Adrenal gland (tissue), 12 donors: ENCODE results near the gene VPS37D. TPM values are rescaled to one million over a fixed set of nuclear protein-coding genes. Genes with fewer than 3 reads are reported as not detected.

ENCODE experiments used
- DNase-seq, 7 donors: peaks; one replicate each; pipeline ENCODE4 v3.0.0-alpha.2; 2019 to 2020
- H3K27ac ChIP-seq, 5 donors: fragments of 200-600 bp; sonication (generic) in 4 of 5; 1 replicate in 3 of 5; 2 replicates in 2 of 5; pipeline versions ENCODE4 v1.5.1 to v1.8.0; 2016 to 2020; ENCODE audit warnings: mild to moderate bottlenecking in 1 of 5
- H3K27me3 ChIP-seq: fragments of 200-600 bp; 2 replicates; pipeline ENCODE4 v1.8.0; 2021
- H3K36me3 ChIP-seq, 2 donors: fragments of 200-600 bp; replicated peaks in 1 of 2; 1 replicate in 1 of 2; 2 replicates in 1 of 2; pipeline versions ENCODE4 v1.5.1 to v1.8.0; 2018 to 2022
- H3K4me1 ChIP-seq, 2 donors: fragments of 200-600 bp; replicated peaks in 1 of 2; 1 replicate in 1 of 2; 2 replicates in 1 of 2; pipeline versions ENCODE4 v1.5.1 to v1.8.0; 2018 to 2021
- H3K4me3 ChIP-seq, 4 donors: fragments of 200-600 bp; sonication (generic) in 3 of 4; one replicate each; pipeline ENCODE4 v1.5.1; 2016 to 2018
- H3K9me3 ChIP-seq, 3 donors: fragments of 200-600 bp; sonication (generic) in 1 of 3; replicated peaks in 1 of 3; 1 replicate in 2 of 3; 2 replicates in 1 of 3; pipeline versions ENCODE4 v1.5.1 to v1.8.0; 2016 to 2021
- POLR2A ChIP-seq, 2 donors: fragments of 450-650 bp; IDR thresholded peaks; one replicate each; pipeline ENCODE4 v1.6.1; 2017; ENCODE audit warnings: antibody characterized with exemption in 2 of 2, mild to moderate bottlenecking in 2 of 2, moderate library complexity in 1 of 2
- WGBS, 4 donors: extraction: QIAGEN DNeasy Blood & Tissue Kit in 2 of 4; methylation state at CpG; one replicate each; pipeline versions ENCODE4 v1.1.5 to v1.1.7; 2013 to 2017; 5-methylcytosine and 5-hydroxymethylcytosine counted together
- intact Hi-C, 2 donors: fragments of 100-400 bp; cut with DNase I; formaldehyde crosslinking; loops; one replicate each; pipeline versions ENCODE4 v1.14.1 to v1.15.0; 2022 to 2023
- polyA plus RNA-seq, 3 donors: library from polyadenylated mRNA; stranded (reverse); fragments of 200-250 nt in 2 of 3; fragments of 350-450 nt in 1 of 3; fragmentation: Illumina TruSeq in 1 of 3; extraction: RNeasy Lipid Tissue Mini Kit (QIAGEN cat#74804) in 1 of 3; gene quantifications; one replicate each; pipeline ENCODE4 v1.2.3, GENCODE V29; 2013 to 2014
- total RNA-seq, 9 donors: library from RNA; depleted of rRNA in 4 of 9; stranded (reverse); fragments of >200 nt in 4 of 9; fragments of 120-200 nt in 1 of 9; fragmentation: NEBNext Ultra II Directional in 1 of 9; extraction: Animal tissue kit (Norgen Biotek cat#: 25700) in 1 of 9; gene quantifications; one replicate each; pipeline versions ENCODE4 v1.1.0 to v1.2.4, GENCODE V29; 2013 to 2023
- TF ChIP-seq, protein P1 (sequence below), 6 experiments: fragments of 450-650 bp in 4 of 6; fragments of 200-600 bp in 2 of 6; sonication (generic) in 1 of 6; IDR thresholded peaks; 1 replicate in 5 of 6; 2 replicates in 1 of 6; pipeline versions ENCODE4 v1.5.1 to v1.8.0; 2016 to 2021; ENCODE audit warnings: antibody characterized with exemption in 6 of 6, mild to moderate bottlenecking in 2 of 6, moderate library complexity in 1 of 6
- donor health status: healthy with polysubstance abuse.
- donor health status: Bipolar disorder and iron deficiency.
- donor health status: DM: yes; HTN: yes; CAD: no.
- donor health status: DM: no; HTN: no; CAD: no.
- donor health status: DM: no; HTN: no; CAD: no.
- donor health status: DM: yes; HTN: yes; CAD: no.

The VPS37D gene
- total and polyA plus RNA-seq, 12 donors = 0.20 to 7.0 (median 2.0) TPM

DNA sequence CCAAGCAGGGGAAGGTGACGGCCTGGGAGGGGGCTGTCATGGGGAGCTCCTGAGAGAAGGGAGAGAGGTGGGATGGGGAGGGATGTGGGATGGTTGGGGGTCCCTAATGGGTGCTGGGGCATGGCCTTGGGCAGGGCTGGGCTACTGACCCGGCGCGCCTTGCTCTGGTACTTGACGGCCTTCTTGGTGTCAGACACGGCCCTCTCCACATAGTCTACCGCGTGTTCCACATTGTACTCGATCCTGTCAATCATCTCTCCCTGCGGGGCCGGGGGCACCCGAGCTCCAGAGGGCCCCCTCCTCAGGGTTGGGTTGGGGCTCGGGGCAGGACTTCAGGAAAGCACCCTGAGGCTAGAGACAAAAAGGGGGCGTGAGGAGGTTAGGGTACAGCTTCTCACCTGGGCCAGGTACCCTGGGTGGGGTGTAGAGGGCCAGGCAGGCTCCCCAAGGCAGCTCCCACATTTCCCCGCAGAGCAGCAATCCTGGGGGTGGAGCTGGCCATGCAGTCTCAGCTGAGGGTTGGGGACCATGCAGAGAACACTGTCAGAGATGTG, 33.0 kb downstream of the VPS37D start:
- no peak for DNase-seq
- 87 to 93% (median 90%) methylated on average over 6 to 15 of the region's 15 CpGs for WGBS, 4 donors
- H3K27me3 ChIP-seq = no peaks in the 10 kb centered on the region
- peaks cover 0 to 36% of the 10 kb centered on the region in 2 donors for H3K36me3 ChIP-seq
- intact Hi-C loops = no loop called here
- H3K27ac ChIP-seq = no peak overlapping the region
- no peaks in the 10 kb centered on the region for H3K9me3 ChIP-seq
- H3K4me3 ChIP-seq = no peak overlapping the region
- H3K4me1 ChIP-seq = no peaks in the 10 kb centered on the region
- TF ChIP-seq POLR2A (IDR thresholded peaks at IDR 0.05) = no peak
- TF ChIP-seq, protein P1, sequence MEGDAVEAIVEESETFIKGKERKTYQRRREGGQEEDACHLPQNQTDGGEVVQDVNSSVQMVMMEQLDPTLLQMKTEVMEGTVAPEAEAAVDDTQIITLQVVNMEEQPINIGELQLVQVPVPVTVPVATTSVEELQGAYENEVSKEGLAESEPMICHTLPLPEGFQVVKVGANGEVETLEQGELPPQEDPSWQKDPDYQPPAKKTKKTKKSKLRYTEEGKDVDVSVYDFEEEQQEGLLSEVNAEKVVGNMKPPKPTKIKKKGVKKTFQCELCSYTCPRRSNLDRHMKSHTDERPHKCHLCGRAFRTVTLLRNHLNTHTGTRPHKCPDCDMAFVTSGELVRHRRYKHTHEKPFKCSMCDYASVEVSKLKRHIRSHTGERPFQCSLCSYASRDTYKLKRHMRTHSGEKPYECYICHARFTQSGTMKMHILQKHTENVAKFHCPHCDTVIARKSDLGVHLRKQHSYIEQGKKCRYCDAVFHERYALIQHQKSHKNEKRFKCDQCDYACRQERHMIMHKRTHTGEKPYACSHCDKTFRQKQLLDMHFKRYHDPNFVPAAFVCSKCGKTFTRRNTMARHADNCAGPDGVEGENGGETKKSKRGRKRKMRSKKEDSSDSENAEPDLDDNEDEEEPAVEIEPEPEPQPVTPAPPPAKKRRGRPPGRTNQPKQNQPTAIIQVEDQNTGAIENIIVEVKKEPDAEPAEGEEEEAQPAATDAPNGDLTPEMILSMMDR (IDR thresholded peaks at IDR 0.05) = no peak

DNA sequence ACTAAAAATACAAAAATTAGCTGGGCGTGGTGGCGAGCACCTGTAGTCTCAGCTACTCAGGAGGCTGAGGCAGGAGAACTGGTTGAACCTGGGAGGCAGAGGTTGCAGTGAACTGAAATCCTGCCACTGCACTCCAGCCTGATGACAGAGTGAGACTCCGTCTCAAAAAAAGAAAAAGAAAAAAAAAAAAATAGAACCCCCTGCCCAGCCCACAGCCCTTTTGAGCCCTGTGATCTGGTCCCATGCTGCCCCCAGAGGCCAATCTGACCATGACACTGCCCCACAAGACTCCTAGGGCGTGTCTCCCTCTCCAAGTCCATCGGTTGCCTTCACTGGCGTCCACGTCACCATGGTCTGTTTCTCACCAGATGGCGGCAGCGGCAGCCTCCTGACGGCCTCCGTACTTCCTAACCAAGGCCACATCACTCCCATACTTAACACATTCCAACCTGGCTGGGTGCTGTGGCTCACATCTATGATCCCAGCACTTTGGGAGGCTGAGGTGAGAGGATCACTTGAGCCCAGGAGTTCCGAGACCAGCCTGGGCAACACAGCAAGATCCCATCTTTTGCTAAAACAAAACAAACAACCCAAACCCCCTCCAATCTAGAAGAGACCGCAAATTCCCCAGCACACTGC, 33.8 kb downstream of the VPS37D start:
- peaks cover 0 to 28% of the 10 kb centered on the region in 2 donors for H3K36me3 ChIP-seq
- peak in 6 of 7 donors; percentile 48 to 81 (median 60) for DNase-seq
- H3K9me3 ChIP-seq = no peaks in the 10 kb centered on the region
- no peak overlapping the region for H3K27ac ChIP-seq
- H3K4me1 ChIP-seq = no peaks in the 10 kb centered on the region
- no peak overlapping the region for H3K4me3 ChIP-seq
- WGBS, 4 donors = 62 to 68% (median 65%) methylated on average over 11 to 13 of the region's 13 CpGs
- H3K27me3 ChIP-seq = no peaks in the 10 kb centered on the region
- no peak for TF ChIP-seq POLR2A (IDR thresholded peaks at IDR 0.05)
- TF ChIP-seq, protein P1 (IDR thresholded peaks at IDR 0.05) = peak; percentile 16 to 63 (median 50)
- intact Hi-C loops = no loop called here

- Histone ChIP-seq H3K27ac (no peak overlapping the region), H3K9me3 (no peaks in the 10 kb centered on the region), H3K27me3 (no peaks in the 10 kb centered on the region), H3K4me3 (no peak overlapping the region), H3K36me3 (peaks cover 0 to 26% of the 10 kb centered on the region in 2 donors), H3K4me1 (no peaks in the 10 kb centered on the region)
- no peak for TF ChIP-seq POLR2A (IDR thresholded peaks at IDR 0.05)
- TF ChIP-seq, protein P1 (IDR thresholded peaks at IDR 0.05) = no peak
- intact Hi-C loops = no loop called here
- no peak for DNase-seq
- 86 to 92% (median 87%) methylated on average over 7 to 8 of the region's 8 CpGs for WGBS, 4 donors
These were observed 34.6 kb downstream of the VPS37D start for GRCh38 chr7:73702226-73702625.

- 92 to 95% (median 94%) methylated on average over 12 to 18 of the region's 18 CpGs for WGBS, 4 donors
- intact Hi-C loops = no loop called here
- Histone ChIP-seq H3K4me3 (no peak overlapping the region), H3K27me3 (no peaks in the 10 kb centered on the region), H3K9me3 (no peaks in the 10 kb centered on the region), H3K36me3 (peaks cover 0 to 22% of the 10 kb centered on the region in 2 donors), H3K4me1 (no peaks in the 10 kb centered on the region), H3K27ac (no peak overlapping the region)
- no peak for DNase-seq
- TF ChIP-seq, protein P1 (IDR thresholded peaks at IDR 0.05) = no peak
- no peak for TF ChIP-seq POLR2A (IDR thresholded peaks at IDR 0.05)
These were observed 35.0 kb downstream of the VPS37D start for GRCh38 chr7:73702665-73703064.
